GM15510 (cell line): ENCODE results near the gene ATP6V1G1.

Experiments used
- POLR2A ChIP-seq: IDR thresholded peaks from 3 replicates; pipeline ENCODE4 v1.6.1; 2011; ENCODE audit warnings: borderline replicate concordance; ENCODE audit not compliant: insufficient read length; ENCODE audit errors: extremely low read depth

ATP6V1G1 gene

DNA sequence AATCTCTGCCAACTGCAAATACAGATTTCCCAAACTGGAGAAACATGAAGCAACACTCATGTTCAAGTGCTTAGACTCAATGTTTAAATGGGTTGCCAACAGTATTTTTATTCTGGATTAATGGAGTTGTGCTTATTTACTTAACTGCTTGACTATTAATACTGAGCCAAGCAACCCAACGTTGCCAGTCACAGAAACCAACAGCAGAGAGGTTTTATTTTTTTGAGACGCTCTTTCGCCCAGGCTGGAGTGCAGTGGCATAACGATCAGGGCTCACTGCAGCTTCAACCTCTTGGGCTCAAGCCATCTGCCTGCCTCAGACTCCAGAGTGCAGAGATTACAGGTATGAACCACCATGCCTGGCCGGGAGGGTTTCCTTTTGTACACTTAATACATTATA, 15.1 kb downstream of the ATP6V1G1 start:
- no peak for TF ChIP-seq POLR2A

GRCh38 chr9:114603248-114603647, 15.7 kb downstream of the ATP6V1G1 start:
- no peak for TF ChIP-seq POLR2A

DNA sequence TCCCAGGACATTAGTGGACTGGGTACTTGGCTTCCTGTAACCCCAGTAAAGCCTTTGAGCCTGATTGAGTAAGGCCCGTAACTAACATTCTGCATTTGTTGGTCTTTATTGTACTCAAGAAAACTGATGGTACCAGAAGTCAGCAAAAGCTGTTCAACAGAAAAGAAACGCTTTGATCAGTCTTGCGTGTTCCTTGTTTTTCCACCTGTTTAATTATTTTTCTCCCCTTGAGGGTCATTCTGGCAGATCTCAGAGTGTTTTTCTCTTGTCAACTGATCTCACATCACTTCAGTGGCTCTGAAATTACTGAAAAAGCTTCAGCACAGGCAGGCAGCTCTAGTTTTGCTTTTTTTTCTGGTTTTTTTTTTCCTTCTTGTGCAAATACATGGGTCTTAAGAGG, 17.4 kb downstream of the ATP6V1G1 start:
- TF ChIP-seq POLR2A = no peak

DNA sequence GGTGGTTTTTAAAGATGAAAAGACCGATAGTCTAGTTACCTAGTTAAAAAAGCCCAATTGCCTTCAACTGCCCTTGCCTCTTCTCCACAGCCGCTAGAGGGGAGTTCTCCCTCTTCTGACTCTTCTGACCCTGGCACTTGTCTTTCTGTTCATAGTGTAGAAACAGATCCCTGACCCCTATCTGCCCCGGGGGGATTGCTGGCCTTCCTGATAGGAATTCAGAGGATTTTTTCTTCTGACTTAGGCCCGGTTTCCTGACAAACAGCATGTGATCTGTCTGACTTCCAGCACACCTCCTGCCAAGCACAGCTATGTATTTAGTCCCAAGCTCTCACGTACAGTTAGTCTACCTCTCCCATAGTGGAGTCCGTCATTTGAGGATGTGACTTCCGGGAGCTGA, 18.5 kb downstream of the ATP6V1G1 start:
- TF ChIP-seq POLR2A = no peak

GRCh38 chr9:114606597-114607207, 19.1 kb downstream of the ATP6V1G1 start:
- TF ChIP-seq POLR2A = no peak

DNA sequence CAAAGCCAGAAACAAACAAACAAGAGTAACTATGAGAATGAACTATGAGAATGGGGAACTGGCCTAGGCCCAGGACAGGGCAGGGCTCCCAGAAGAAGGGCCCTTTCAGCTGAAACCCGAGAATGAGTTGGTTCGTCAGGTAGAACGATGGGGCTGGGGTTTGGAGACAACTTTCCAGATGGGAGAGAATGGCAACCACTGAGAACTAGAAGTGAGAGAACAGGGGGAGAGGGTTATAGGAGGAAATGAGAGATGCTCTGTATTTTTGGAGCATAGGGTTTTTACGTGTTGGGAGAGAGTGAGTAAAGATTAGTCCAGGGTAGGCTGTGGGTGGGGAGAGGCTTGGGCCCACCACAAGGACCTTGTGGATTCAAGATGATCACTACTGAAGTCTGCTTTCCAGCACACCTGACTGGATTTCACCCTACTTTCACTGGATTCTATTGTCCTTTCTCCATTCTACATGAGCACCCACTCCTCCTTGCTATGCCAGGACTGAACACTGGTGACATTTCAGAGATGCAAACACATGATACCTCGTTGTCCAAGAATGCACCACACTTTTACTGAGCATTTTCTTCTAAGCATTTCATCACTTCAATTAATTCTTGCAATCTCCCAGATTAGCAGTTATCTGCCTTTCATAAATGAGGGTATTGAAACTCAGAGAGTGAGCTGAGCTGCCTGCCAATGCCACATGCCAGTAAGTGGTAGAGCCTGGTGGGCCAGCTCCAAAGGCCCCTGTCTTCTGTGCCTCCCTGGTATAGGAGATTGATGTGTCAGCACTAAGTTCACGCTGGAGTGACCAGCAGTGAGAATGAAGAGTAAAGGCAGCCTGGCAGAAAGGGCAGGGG, 20.3 kb downstream of the ATP6V1G1 start:
- no peak for TF ChIP-seq POLR2A

DNA sequence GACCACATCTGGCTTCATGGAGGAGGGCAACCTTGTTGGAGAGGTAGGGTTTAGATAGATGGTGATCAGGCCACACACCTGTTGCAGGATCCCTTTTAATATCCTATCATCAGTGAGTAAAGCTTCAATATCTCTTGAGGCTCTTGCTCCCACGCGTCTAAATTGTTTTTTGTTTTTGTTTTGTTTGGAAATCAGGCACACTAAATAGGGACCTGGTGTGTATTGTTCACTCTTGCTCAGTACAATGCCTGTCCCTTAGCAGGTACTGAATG, 20.9 kb downstream of the ATP6V1G1 start:
- TF ChIP-seq POLR2A = no peak

DNA sequence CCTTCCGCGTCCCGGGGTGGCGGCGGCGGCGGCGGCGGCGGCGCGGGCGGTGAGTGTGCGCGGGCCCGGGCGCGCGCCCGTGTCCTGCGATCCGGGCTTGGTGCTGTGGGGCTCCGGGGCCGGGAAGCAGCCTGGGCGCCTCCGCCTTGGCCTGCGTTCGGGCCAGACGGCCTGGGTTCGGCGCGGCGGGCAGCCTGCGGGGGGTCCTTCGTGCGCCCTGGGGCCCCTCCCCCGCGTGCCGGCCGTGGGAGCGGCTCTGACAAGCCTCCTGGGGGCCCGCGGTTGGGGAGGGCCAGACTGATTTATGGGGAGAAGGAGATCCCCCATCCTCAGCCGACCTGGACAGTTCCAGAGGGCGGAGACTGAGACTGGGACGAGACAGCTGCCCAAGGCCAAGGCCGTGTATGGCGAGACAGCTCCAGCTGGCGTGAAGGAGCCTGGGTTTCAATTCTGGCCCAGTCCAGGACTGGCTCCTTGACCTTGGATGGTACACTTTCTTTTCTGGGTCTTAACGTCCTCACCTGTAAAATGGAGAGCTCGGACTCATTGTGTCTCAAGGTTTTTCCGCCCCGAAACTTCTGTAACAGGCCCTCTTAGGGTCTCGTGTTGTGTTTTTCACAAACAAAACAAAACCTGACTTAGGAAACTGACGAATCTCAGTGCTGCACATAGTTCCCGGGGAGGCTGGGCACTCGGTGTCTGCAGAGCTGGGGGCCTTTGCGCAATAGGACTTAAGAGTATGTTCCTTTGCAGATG, 24.1 kb downstream of the ATP6V1G1 start:
- no peak for TF ChIP-seq POLR2A

GRCh38 chr9:114612272-114612923, 24.8 kb downstream of the ATP6V1G1 start:
- TF ChIP-seq POLR2A = no peak

- no peak for TF ChIP-seq POLR2A
Observed at GRCh38 chr9:114613087-114613486, 25.5 kb downstream of the ATP6V1G1 start.

DNA sequence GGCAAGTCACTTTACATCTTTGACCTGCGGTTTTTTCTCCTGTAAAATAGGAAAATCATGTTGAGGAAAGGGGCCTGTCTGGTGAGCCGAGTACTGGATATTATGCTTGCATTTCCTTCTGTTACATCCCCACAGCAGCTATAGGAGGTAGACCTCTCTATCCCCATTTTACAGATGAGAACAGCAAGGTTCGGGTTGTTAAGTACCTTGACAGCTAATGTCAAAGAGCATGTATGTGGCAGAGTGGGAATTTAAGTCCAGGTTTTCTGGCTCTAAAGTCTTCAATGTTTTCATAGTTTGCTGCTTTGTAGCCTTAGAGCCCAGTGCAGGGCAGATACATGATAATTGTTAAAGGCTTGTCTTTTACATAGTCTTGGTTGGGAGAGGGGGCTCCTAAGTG, 26.4 kb downstream of the ATP6V1G1 start:
- no peak for TF ChIP-seq POLR2A

GRCh38 chr9:114614373-114614772, 26.8 kb downstream of the ATP6V1G1 start:
- no peak for TF ChIP-seq POLR2A

GRCh38 chr9:114616684-114617520, 29.3 kb downstream of the ATP6V1G1 start:
- no peak for TF ChIP-seq POLR2A

- no peak for TF ChIP-seq POLR2A
Observed at GRCh38 chr9:114619191-114619761, 31.7 kb downstream of the ATP6V1G1 start.
